GM12878 (cell line): Measurements from ENCODE around the gene TEF. TPM values are rescaled to one million over a fixed set of nuclear protein-coding genes. Genes with fewer than 3 reads are reported as not detected.

Source experiments
- ATAC-seq: fragments of 200-7000 bp; cut with Tn5 transposase; 3 replicates; pipeline ENCODE4 v1.9.1; 2020; ENCODE audit warnings: mild to moderate bottlenecking, moderate library complexity
- BruUV-seq: library from RNA; stranded (reverse); fragments of 400-500 nt; replicated peaks from 2 replicates; lab custom pipeline; 2021; lab: Mats Ljungman, UMichigan
- CTCF ChIA-PET: fragments of 300-600 bp; sonication (Branson Sonifier 250); formaldehyde crosslinking; extraction: SDS; loops from one replicate; lab custom pipeline; 2021; ENCODE audit warnings: inconsistent platforms; lab: Yijun Ruan, JAX
- POLR2A ChIA-PET: fragments of 350-600 bp; formaldehyde crosslinking; extraction: SDS; loops from one replicate; lab custom pipeline; 2021; ENCODE audit warnings: inconsistent platforms; lab: Charles Lee
- RAD21 ChIA-PET: fragments of 300-600 bp; sonication (Branson Sonifier 250); formaldehyde crosslinking; loops from one replicate; lab custom pipeline; 2023; ENCODE audit warnings: antibody characterized with exemption; ENCODE audit not compliant: unreplicated experiment; lab: Charles Lee
- SMC1A ChIA-PET: fragments of 300-600 bp; sonication (Branson Sonifier 250); formaldehyde crosslinking; loops from one replicate; lab custom pipeline; 2023; ENCODE audit not compliant: unreplicated experiment, uncharacterized antibody; lab: Charles Lee
- DNase-seq: peaks from one replicate; pipeline ENCODE4 v3.0.0-alpha.2; 2011; ENCODE audit warnings: low read depth, low spot score
- FAIRE-seq: peaks from 3 replicates; lab custom pipeline; 2011; peaks lifted over from hg19 to GRCh38; lab: Jason Lieb, UNC
- H2AFZ ChIP-seq: 2 replicates; pipeline ENCODE4 v1.6.0; 2011; ENCODE audit warnings: low read depth, low read length, control low read depth; ENCODE audit not compliant: control insufficient read depth
- H3K27ac ChIP-seq: 2 replicates; pipeline ENCODE4 v1.5.1; 2011; ENCODE audit warnings: control low read depth; ENCODE audit not compliant: control insufficient read depth, insufficient read depth
- H3K27me3 ChIP-seq, 2 experiments: replicated peaks in 1 of 2; 2 replicates each; pipeline versions ENCODE4 v1.6.0 to v1.6.1; 2011; ENCODE audit warnings: low read length in 1 of 2; ENCODE audit not compliant: control insufficient read depth in 2 of 2, insufficient read depth in 2 of 2
- H3K36me3 ChIP-seq, 2 experiments: 2 replicates each; pipeline ENCODE4 v1.5.1; 2011; ENCODE audit warnings: low read length in 1 of 2; ENCODE audit not compliant: control insufficient read depth in 2 of 2, insufficient read depth in 2 of 2
- H3K4me1 ChIP-seq: 2 replicates; pipeline ENCODE4 v1.6.1; 2011; ENCODE audit warnings: mild to moderate bottlenecking, low read length, moderate library complexity, mixed read lengths; ENCODE audit not compliant: control insufficient read depth, insufficient read depth
- H3K4me2 ChIP-seq: 2 replicates; pipeline ENCODE4 v1.6.0; 2011; ENCODE audit warnings: control low read depth; ENCODE audit not compliant: control insufficient read depth, insufficient read depth
- H3K4me3 ChIP-seq: fragments of 200-600 bp; sonication (generic); 2 replicates; pipeline ENCODE4 v1.5.1; 2016
- H3K79me2 ChIP-seq: 2 replicates; pipeline ENCODE4 v1.6.0; 2011; ENCODE audit warnings: low read length; ENCODE audit not compliant: control insufficient read depth, insufficient read depth
- H3K9ac ChIP-seq: 2 replicates; pipeline ENCODE4 v1.8.0; 2011; ENCODE audit warnings: low read length, control low read depth, mixed read lengths; ENCODE audit not compliant: control insufficient read depth, insufficient read depth
- H3K9me3 ChIP-seq: replicated peaks from 3 replicates; pipeline ENCODE4 v1.5.1; 2011; ENCODE audit warnings: mild to moderate bottlenecking, low read length; ENCODE audit not compliant: control insufficient read depth, insufficient read depth
- H4K20me1 ChIP-seq: 2 replicates; pipeline ENCODE4 v1.6.0; 2011; ENCODE audit not compliant: control insufficient read depth, insufficient read depth
- BHLHE40 ChIP-seq, 2 experiments: fragments of 450-650 bp in 1 of 2; IDR thresholded peaks; 2 replicates each; pipeline ENCODE4 v1.6.1; 2011 to 2017; ENCODE audit warnings: low read depth in 2 of 2, borderline replicate concordance in 1 of 2, improper control_type of control experiment in 1 of 2, low read length in 1 of 2, mild to moderate bottlenecking in 1 of 2
- CUX1 ChIP-seq: IDR thresholded peaks from 2 replicates; pipeline ENCODE4 v1.6.1; 2012; ENCODE audit warnings: improper control_type of control experiment, low read depth, low read length; ENCODE audit not compliant: insufficient replicate concordance
- FOXM1 ChIP-seq: IDR thresholded peaks from 2 replicates; pipeline ENCODE4 v1.6.1; 2012; ENCODE audit warnings: low read depth, mild to moderate bottlenecking, inconsistent platforms, low read length, moderate library complexity
- HDAC6 ChIP-seq: fragments of 200-600 bp; sonication (generic); IDR thresholded peaks from one replicate; pipeline ENCODE4 v1.8.0; 2017; ENCODE audit warnings: antibody characterized with exemption; ENCODE audit not compliant: unreplicated experiment
- KDM1A ChIP-seq: fragments of 200-600 bp; sonication (generic); IDR thresholded peaks from 2 replicates; pipeline ENCODE4 v1.6.1; 2016; ENCODE audit warnings: borderline replicate concordance
- NFIC ChIP-seq: IDR thresholded peaks from 2 replicates; pipeline ENCODE4 v1.6.1; 2012; ENCODE audit warnings: low read depth, mild to moderate bottlenecking, inconsistent platforms, low read length, moderate library complexity
- NKRF ChIP-seq: fragments of 450-650 bp; conservative IDR thresholded peaks from 2 replicates; pipeline ENCODE4 v1.6.1; 2017; ENCODE audit warnings: mild to moderate bottlenecking, moderate library complexity
- POLR2A ChIP-seq: IDR thresholded peaks from 2 replicates; pipeline ENCODE4 v1.6.1; 2011; ENCODE audit warnings: low read depth, mild to moderate bottlenecking, low read length
- RELB ChIP-seq: fragments of 450-650 bp; IDR thresholded peaks from 2 replicates; pipeline ENCODE4 v1.6.1; 2017; ENCODE audit warnings: low read depth, mild to moderate bottlenecking, moderate library complexity
- RFX5 ChIP-seq: IDR thresholded peaks from 2 replicates; pipeline ENCODE4 v1.6.1; 2011; ENCODE audit warnings: low read depth, low read length, improper control_type of control experiment
- TARDBP ChIP-seq: IDR thresholded peaks from 2 replicates; pipeline ENCODE4 v1.6.1; 2016; ENCODE audit warnings: borderline replicate concordance
- TCF3 ChIP-seq: IDR thresholded peaks from 2 replicates; pipeline ENCODE4 v1.6.1; 2012; ENCODE audit warnings: low read depth, mild to moderate bottlenecking, low read length, borderline replicate concordance; ENCODE audit not compliant: insufficient read depth
- TCF7 ChIP-seq: IDR thresholded peaks from 2 replicates; pipeline ENCODE4 v1.6.1; 2014; ENCODE audit warnings: antibody characterized with exemption, borderline replicate concordance
- WGBS: methylation state at CpG from one replicate; pipeline ENCODE4 v1.1.6; 2016; ENCODE audit warnings: low lambda C conversion rate; ENCODE audit not compliant: insufficient replicate concordance, insufficient coverage; ENCODE audit errors: missing lambda C conversion rate; 5-methylcytosine and 5-hydroxymethylcytosine counted together
- in situ Hi-C: fragments of 300-500 bp; cut with MboI; formaldehyde crosslinking; loops from 9 replicates; pipeline ENCODE4 v1.14.3; 2018; ENCODE audit warnings: mixed read lengths
- intact Hi-C: fragments of 100-400 bp; cut with micrococcal nuclease; formaldehyde crosslinking; loops from one replicate; pipeline ENCODE4 v1.14.2; 2022; ENCODE audit not compliant: unreplicated experiment
- polyA plus RNA-seq, 11 experiments: library from polyadenylated mRNA; depleted of rRNA in 4 of 11; unstranded in 6 of 11; stranded (reverse) in 5 of 11; fragments of >200 nt; fragmentation: Nextera tagmentation in 4 of 11; fragmentation: Illumina TruSeq in 1 of 11; extraction: Ambion mirVana in 4 of 11; extraction: Trizol in 1 of 11; gene quantifications; 1 replicate in 1 of 11; 2 replicates in 10 of 11; pipeline versions ENCODE4 v1.2.1 to v1.2.3, GENCODE V29; 2011 to 2016; ENCODE audit warnings: inconsistent platforms in 2 of 11, missing spikeins in 2 of 11, low read depth in 1 of 11
- total RNA-seq, 4 experiments: library from RNA; depleted of rRNA in 3 of 4; stranded (reverse); fragments of >200 nt in 3 of 4; fragmentation: Illumina TruSeq in 1 of 4; extraction: Trizol in 1 of 4; gene quantifications; 2 replicates each; pipeline versions ENCODE4 v1.2.1 to v1.2.3, GENCODE V29; 2013 to 2021

TEF gene
- total and polyA plus RNA-seq, 10 of the 15 experiments (the other 5 are each of a cell fraction or from before 2014, with no cell fraction given), result 0.23 to 4.9 (median 3.2) TPM

GRCh38 chr22:41415554-41415953 lies 33.8 kb downstream of the TEF start (continued):
- TF ChIP-seq NFIC (no peak), POLR2A (no peak), HDAC6 (no peak)

- RAD21 ChIA-PET, result interaction anchor here (1.4 to 2.0 kb wide), 2 partner anchors 14 to 27 kb away, joined by 4 to 6 read pairs; no protein-coding TSS in a partner anchor
- intact Hi-C loops (no loop called here), in situ Hi-C loops (no loop called here)
Observed at GRCh38 chr22:41417622-41418390, 36.1 kb downstream of the TEF start.

More at GRCh38 chr22:41417622-41418390, 36.1 kb downstream of the TEF start:
- Histone ChIP-seq H2AFZ (no peak overlapping the region), H3K9ac (no peak overlapping the region), H3K27ac (no peak overlapping the region), H4K20me1 (no peaks in the 10 kb centered on the region), H3K9me3 (no peaks in the 10 kb centered on the region), H3K36me3 (no peaks in the 10 kb centered on the region; a peak in 1 of 4 replicates), H3K4me2 (no peak overlapping the region), H3K4me1 (peaks cover 11% of the 10 kb centered on the region), H3K4me3 (no peak overlapping the region), H3K27me3 (no peaks in the 10 kb centered on the region), H3K79me2 (peaks cover 24% of the 10 kb centered on the region)
- ChIA-PET CTCF (interaction anchor here (1.9 kb wide), 1 partner anchor 100 kb away, joined by 4 read pairs; no protein-coding TSS in a partner anchor), SMC1A (interaction anchor here (0.6 kb wide), 1 partner anchor 52 kb away, joined by 3 read pairs; no protein-coding TSS in a partner anchor), POLR2A (interaction anchor here (1.8 kb wide), 1 partner anchor 28 kb away, joined by 8 read pairs; the partner anchor contains the start of gene TOB2)
- BruUV-seq, result no TSS peak
- TF ChIP-seq RELB, result no peak
- no peak for TF ChIP-seq TCF3
- no peak for TF ChIP-seq KDM1A
- no peak for TF ChIP-seq TARDBP
- TF ChIP-seq NKRF, result no peak
- no peak for TF ChIP-seq CUX1
- no peak for TF ChIP-seq FOXM1
- no peak for TF ChIP-seq RFX5
- TF ChIP-seq BHLHE40 (IDR thresholded peaks at IDR 0.05; ENCODE audit: borderline replicate concordance in 1 of 2, low read depth in 2 of 2, low read length in 1 of 2), result no peak
- no peak for TF ChIP-seq TCF7
- ATAC-seq (no peak), FAIRE-seq (no peak), DNase-seq (no peak)
- 92% methylated on average over 13 of the region's 13 CpGs for WGBS
